ENCODE measurements around the gene JARID2. TPM values are rescaled to one million over a fixed set of nuclear protein-coding genes. Genes with fewer than 3 reads are reported as not detected.
A peak's percentile ranks its signal among the peaks of the same experiment; 100 is the strongest.

Gene JARID2
- total and polyA plus RNA-seq, 10 of the 15 experiments (the other 5 are each of a cell fraction or from before 2014, with no cell fraction given): 4.2 to 21.6 (median 11.7) TPM

DNA sequence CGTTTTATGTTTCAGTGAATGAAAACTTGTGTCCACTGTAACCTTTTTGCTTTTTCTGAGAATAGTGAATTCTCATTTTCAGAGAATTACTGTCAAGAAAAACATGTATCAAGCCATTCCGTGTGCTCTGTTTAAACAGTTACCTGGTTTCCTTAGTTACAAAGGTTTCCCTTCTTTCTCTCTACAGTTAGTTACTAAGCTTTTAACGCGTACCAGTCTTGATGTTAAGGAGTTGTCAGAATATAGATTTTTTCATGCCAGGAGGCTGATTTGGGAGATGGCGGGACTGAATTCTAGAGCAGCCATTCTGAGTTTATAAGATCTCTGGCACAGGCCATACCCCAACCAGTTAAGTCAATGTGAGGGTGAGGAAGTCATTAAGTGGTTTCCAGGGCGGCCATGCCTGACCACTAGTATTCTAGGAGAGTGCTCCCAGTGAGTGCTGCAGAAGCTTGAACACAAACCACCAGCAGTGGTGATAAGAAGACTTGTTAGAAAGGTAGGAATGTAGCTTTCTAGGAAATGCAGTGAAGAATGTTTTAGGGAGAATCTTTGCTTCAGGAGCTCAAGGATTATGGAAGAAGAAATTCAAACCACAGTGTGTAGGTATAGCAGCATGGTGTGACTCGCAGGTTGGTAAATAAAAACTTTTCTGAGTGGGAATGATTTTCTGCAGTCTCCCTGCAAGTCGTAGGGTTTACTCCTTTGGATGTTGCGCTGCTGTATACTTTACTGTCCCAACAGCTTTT, 112.9 kb downstream of the JARID2 start (continued):
- TF ChIP-seq, protein P1, sequence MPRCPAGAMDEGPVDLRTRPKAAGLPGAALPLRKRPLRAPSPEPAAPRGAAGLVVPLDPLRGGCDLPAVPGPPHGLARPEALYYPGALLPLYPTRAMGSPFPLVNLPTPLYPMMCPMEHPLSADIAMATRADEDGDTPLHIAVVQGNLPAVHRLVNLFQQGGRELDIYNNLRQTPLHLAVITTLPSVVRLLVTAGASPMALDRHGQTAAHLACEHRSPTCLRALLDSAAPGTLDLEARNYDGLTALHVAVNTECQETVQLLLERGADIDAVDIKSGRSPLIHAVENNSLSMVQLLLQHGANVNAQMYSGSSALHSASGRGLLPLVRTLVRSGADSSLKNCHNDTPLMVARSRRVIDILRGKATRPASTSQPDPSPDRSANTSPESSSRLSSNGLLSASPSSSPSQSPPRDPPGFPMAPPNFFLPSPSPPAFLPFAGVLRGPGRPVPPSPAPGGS (IDR thresholded peaks at IDR 0.05; ENCODE audit: borderline replicate concordance, insufficient read depth, low read depth, low read length, poor library complexity, severe bottlenecking): no peak
- peak; percentile 97 for TF ChIP-seq PAX5 (IDR thresholded peaks at IDR 0.05; ENCODE audit: borderline replicate concordance, low read depth, low read length)

DNA sequence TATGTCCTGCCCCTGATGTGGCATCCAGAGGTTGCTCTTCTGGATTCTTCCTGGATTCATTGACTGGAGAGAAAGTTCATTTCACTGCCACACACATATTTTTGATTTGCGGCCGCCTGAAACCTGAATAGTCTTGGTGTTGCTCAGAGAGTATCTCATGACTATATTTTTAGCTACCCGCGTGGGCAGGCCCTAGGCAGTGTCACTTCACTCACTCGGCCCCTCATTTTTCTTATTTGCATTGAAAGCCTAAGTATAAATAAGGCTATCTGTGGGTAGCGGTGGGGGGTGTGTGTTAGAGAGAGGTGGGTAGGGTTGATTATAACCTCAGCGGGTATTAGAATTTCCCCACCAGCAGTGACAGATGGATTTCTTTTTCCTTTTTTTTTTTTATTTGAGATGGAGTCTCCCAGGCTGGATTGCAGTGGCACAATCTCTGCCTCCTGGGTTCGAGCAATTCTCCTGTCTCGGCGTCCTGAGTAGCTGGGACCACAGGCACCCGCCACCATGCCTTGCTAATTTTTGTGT, 113.5 kb downstream of the JARID2 start:
- Histone ChIP-seq H3K9me3 (replicated peaks; ENCODE audit: control insufficient read depth, insufficient read depth, low read length) (no peaks in the 10 kb centered on the region), H3K27ac (ENCODE audit: control insufficient read depth, insufficient read depth) (peak overlapping the region; percentile 81), H2AFZ (ENCODE audit: control insufficient read depth, low read depth, low read length) (no peak overlapping the region), H3K4me1 (ENCODE audit: control insufficient read depth, insufficient read depth, low read length) (peaks cover 75% of the 10 kb centered on the region), H3K36me3 (ENCODE audit: control insufficient read depth in 2 of 2, insufficient read depth in 2 of 2, low read length in 1 of 2) (0 out of 4 replicates have a peak, but pooled peaks cover 0 to 3% of the 10 kb centered on the region in 2 experiments), H3K4me3 (peak overlapping the region; percentile 27; the same call in 1 of the 2 replicates), H3K27me3 (replicated peaks in 1 of 2; ENCODE audit: control insufficient read depth in 2 of 2, insufficient read depth in 2 of 2, low read length in 1 of 2) (no peaks in the 10 kb centered on the region), H3K4me2 (ENCODE audit: control insufficient read depth, insufficient read depth) (peak overlapping the region; percentile 67), H3K9ac (ENCODE audit: control insufficient read depth, insufficient read depth, low read length) (peak overlapping the region; percentile 53; the same call in 1 of the 2 replicates), H3K79me2 (ENCODE audit: control insufficient read depth, insufficient read depth, low read length) (peaks cover 97% of the 10 kb centered on the region), H4K20me1 (ENCODE audit: control insufficient read depth, insufficient read depth) (no peaks in the 10 kb centered on the region)
- POLR2A ChIA-PET: interaction anchor here (0.5 to 2.0 kb wide), 15 partner anchors 11 to 638 kb away, joined by 3 to 9 read pairs (median 4); no protein-coding TSS in a partner anchor
- intact Hi-C loops (cut with micrococcal nuclease; ENCODE audit: unreplicated experiment): loop anchor here (2.0 kb wide), 1 partner anchor 29 kb away; no protein-coding TSS in a partner anchor
- 24% methylated on average over 11 of the region's 11 CpGs for WGBS (ENCODE audit: insufficient coverage, insufficient replicate concordance, low lambda C conversion rate, missing lambda C conversion rate)
- CTCF ChIA-PET: interaction anchor here (0.6 to 6.1 kb wide), 13 partner anchors 13 to 264 kb away, joined by 3 to 38 read pairs (median 3); partner anchors contain the start of gene JARID2
- DNase-seq (ENCODE audit: low read depth, low spot score) (peak; percentile 71), FAIRE-seq (no peak), ATAC-seq (peak; percentile 75)
- RAD21 ChIA-PET (ENCODE audit: unreplicated experiment): interaction anchor here (0.8 to 3.6 kb wide), 24 partner anchors 10 to 105 kb away, joined by 3 to 28 read pairs (median 4); no protein-coding TSS in a partner anchor
- BruUV-seq (replicated peaks): no TSS peak
- SMC1A ChIA-PET (ENCODE audit: uncharacterized antibody, unreplicated experiment): interaction anchor here (0.6 to 6.8 kb wide), 20 partner anchors 8 to 110 kb away, joined by 3 to 85 read pairs (median 8); no protein-coding TSS in a partner anchor
- in situ Hi-C loops (cut with MboI): no loop called here
- TF ChIP-seq IKZF2 (IDR thresholded peaks at IDR 0.05): peak; percentile 16 to 54; a peak in 2 of 4 replicates
- TF ChIP-seq RAD21 (IDR thresholded peaks at IDR 0.05; ENCODE audit: insufficient read depth, low read depth, low read length): 0 out of 2 replicates have a peak, but pooled peaks have one; percentile 18
- no peak for TF ChIP-seq YY1 (IDR thresholded peaks at IDR 0.05; ENCODE audit: low read depth, low read length)
- peak; percentile 46 for TF ChIP-seq JUNB (IDR thresholded peaks at IDR 0.05)
- TF ChIP-seq, protein P2, sequence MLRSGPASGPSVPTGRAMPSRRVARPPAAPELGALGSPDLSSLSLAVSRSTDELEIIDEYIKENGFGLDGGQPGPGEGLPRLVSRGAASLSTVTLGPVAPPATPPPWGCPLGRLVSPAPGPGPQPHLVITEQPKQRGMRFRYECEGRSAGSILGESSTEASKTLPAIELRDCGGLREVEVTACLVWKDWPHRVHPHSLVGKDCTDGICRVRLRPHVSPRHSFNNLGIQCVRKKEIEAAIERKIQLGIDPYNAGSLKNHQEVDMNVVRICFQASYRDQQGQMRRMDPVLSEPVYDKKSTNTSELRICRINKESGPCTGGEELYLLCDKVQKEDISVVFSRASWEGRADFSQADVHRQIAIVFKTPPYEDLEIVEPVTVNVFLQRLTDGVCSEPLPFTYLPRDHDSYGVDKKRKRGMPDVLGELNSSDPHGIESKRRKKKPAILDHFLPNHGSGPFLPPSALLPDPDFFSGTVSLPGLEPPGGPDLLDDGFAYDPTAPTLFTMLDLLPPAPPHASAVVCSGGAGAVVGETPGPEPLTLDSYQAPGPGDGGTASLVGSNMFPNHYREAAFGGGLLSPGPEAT (IDR thresholded peaks at IDR 0.05; ENCODE audit: low read depth): peak; percentile 67; the same call in 1 of the 2 replicates
- TF ChIP-seq EGR1 (IDR thresholded peaks at IDR 0.05; ENCODE audit: borderline replicate concordance in 1 of 2, low read depth in 2 of 2, low read length in 2 of 2): peak in 1 of 2 experiments; percentile 46; a peak in 1 of 3 replicates
- TF ChIP-seq MTA2 (IDR thresholded peaks at IDR 0.05; ENCODE audit: low read depth): peak; percentile 50; the same call in 1 of the 2 replicates
- TF ChIP-seq, protein P3, sequence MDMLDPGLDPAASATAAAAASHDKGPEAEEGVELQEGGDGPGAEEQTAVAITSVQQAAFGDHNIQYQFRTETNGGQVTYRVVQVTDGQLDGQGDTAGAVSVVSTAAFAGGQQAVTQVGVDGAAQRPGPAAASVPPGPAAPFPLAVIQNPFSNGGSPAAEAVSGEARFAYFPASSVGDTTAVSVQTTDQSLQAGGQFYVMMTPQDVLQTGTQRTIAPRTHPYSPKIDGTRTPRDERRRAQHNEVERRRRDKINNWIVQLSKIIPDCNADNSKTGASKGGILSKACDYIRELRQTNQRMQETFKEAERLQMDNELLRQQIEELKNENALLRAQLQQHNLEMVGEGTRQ (IDR thresholded peaks at IDR 0.05; ENCODE audit: borderline replicate concordance, low read depth, low read length): no peak
- TF ChIP-seq, protein P4, sequence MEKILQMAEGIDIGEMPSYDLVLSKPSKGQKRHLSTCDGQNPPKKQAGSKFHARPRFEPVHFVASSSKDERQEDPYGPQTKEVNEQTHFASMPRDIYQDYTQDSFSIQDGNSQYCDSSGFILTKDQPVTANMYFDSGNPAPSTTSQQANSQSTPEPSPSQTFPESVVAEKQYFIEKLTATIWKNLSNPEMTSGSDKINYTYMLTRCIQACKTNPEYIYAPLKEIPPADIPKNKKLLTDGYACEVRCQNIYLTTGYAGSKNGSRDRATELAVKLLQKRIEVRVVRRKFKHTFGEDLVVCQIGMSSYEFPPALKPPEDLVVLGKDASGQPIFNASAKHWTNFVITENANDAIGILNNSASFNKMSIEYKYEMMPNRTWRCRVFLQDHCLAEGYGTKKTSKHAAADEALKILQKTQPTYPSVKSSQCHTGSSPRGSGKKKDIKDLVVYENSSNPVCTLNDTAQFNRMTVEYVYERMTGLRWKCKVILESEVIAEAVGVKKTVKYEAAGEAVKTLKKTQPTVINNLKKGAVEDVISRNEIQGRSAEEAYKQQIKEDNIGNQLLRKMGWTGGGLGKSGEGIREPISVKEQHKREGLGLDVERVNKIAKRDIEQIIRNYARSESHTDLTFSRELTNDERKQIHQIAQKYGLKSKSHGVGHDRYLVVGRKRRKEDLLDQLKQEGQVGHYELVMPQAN (conservative IDR thresholded peaks at IDR 0.05): no peak
- TF ChIP-seq NFIC (IDR thresholded peaks at IDR 0.05; ENCODE audit: low read depth, low read length): peak; percentile 77; the same call in 1 of the 2 replicates
